Tibial nerve (tissue), 3 donors: ENCODE results near the gene SNTB2.

Source experiments
- CTCF ChIP-seq, 5 experiments: fragments of 200-600 bp in 3 of 5; fragments of 450-650 bp in 2 of 5; sonication (generic) in 3 of 5; IDR thresholded peaks; one replicate each; pipeline ENCODE4 v1.5.1; 2016 to 2019; ENCODE audit warnings: antibody characterized with exemption in 5 of 5, mild to moderate bottlenecking in 3 of 5, moderate library complexity in 2 of 5
- POLR2A ChIP-seq, 2 donors: fragments of 450-650 bp; IDR thresholded peaks; one replicate each; pipeline ENCODE4 v1.6.1; 2017; ENCODE audit warnings: antibody characterized with exemption in 2 of 2, mild to moderate bottlenecking in 2 of 2, moderate library complexity in 2 of 2

- TF ChIP-seq CTCF (IDR thresholded peaks at IDR 0.05) (no peak), POLR2A (IDR thresholded peaks at IDR 0.05) (no peak)
Observed at GRCh38 chr16:69243479-69243878, 56.5 kb downstream of the SNTB2 start.
